ENCODE data around the gene KIRREL3.

- TF ChIP-seq CTCF (conservative IDR thresholded peaks at IDR 0.05) (no peak), ZFX (IDR thresholded peaks at IDR 0.05) (no peak)
These were observed 486.4 kb downstream of the KIRREL3 start for GRCh38 chr11:126514061-126514693.
